Heart left ventricle (tissue), 16 donors: ENCODE measurements around the gene EML6. TPM values are rescaled to one million over a fixed set of nuclear protein-coding genes. Genes with fewer than 3 reads are reported as not detected.

Experiments
- ATAC-seq, 4 donors: fragments of 200-7000 bp; cut with Tn5 transposase; one replicate each; pipeline ENCODE4 v1.9.1; 2020 to 2022; ENCODE audit warnings: moderate library complexity in 4 of 4, mild to moderate bottlenecking in 3 of 4, moderate number of reproducible peaks in 1 of 4
- DNase-seq, 5 donors: peaks; one replicate each; pipeline ENCODE4 v3.0.0-alpha.2; 2020
- H3K27ac ChIP-seq, 12 donors: fragments of 200-600 bp; sonication (generic) in 4 of 12; one replicate each; pipeline versions ENCODE4 v1.5.0 to v1.8.0; 2016 to 2022; ENCODE audit warnings: mild to moderate bottlenecking in 2 of 12
- H3K27me3 ChIP-seq, 9 donors: fragments of 200-600 bp; sonication (generic) in 2 of 9; one replicate each; pipeline versions ENCODE4 v1.5.1 to v1.8.0; 2016 to 2022; ENCODE audit warnings: mild to moderate bottlenecking in 3 of 9
- H3K36me3 ChIP-seq, 9 donors: fragments of 200-600 bp; sonication (generic) in 2 of 9; one replicate each; pipeline versions ENCODE4 v1.5.0 to v1.8.0; 2018 to 2022; ENCODE audit warnings: mild to moderate bottlenecking in 2 of 9
- H3K4me1 ChIP-seq, 12 donors: fragments of 200-600 bp; sonication (generic) in 4 of 12; one replicate each; pipeline versions ENCODE4 v1.5.0 to v1.8.0; 2016 to 2022; ENCODE audit warnings: mild to moderate bottlenecking in 3 of 12
- H3K4me3 ChIP-seq, 12 donors: fragments of 200-600 bp; sonication (generic) in 4 of 12; one replicate each; pipeline versions ENCODE4 v1.5.0 to v1.8.0; 2017 to 2022; ENCODE audit warnings: mild to moderate bottlenecking in 9 of 12, moderate library complexity in 4 of 12
- H3K9me3 ChIP-seq, 12 donors: fragments of 200-600 bp; sonication (generic) in 4 of 12; one replicate each; pipeline versions ENCODE4 v1.5.0 to v1.8.0; 2016 to 2022; ENCODE audit warnings: mild to moderate bottlenecking in 1 of 12
- POLR2A ChIP-seq, 2 donors: fragments of 450-650 bp; IDR thresholded peaks; one replicate each; pipeline ENCODE4 v1.6.1; 2017; ENCODE audit warnings: antibody characterized with exemption in 2 of 2, mild to moderate bottlenecking in 2 of 2, moderate library complexity in 2 of 2
- WGBS, 4 donors: extraction: QIAGEN DNeasy Blood & Tissue Kit in 2 of 4; methylation state at CpG; one replicate each; pipeline versions ENCODE4 v1.1.5 to v1.1.7; 2013 to 2018; 5-methylcytosine and 5-hydroxymethylcytosine counted together
- intact Hi-C, 10 donors: fragments of 100-400 bp; cut with DNase I; formaldehyde crosslinking; loops; one replicate each; pipeline versions ENCODE4 v1.11.1 to v1.14.2; 2022
- polyA plus RNA-seq, 2 donors: library from polyadenylated mRNA; stranded (reverse); fragments of 200-250 nt; gene quantifications; one replicate each; pipeline ENCODE4 v1.2.3, GENCODE V29; 2013
- total RNA-seq, 9 donors: library from RNA; depleted of rRNA in 2 of 9; stranded (reverse); fragments of >200 nt in 2 of 9; fragmentation: NEBNext Ultra II Directional in 3 of 9; extraction: Animal tissue kit (Norgen Biotek cat#: 25700) in 3 of 9; gene quantifications; one replicate each; pipeline versions ENCODE4 v1.1.0 to v1.2.4, GENCODE V29; 2016 to 2023
- TF ChIP-seq, protein P1 (sequence below), 12 donors: fragments of 200-600 bp; sonication (generic) in 4 of 12; IDR thresholded peaks; one replicate each; pipeline versions ENCODE4 v1.5.0 to v1.8.0; 2018 to 2022; ENCODE audit warnings: antibody characterized with exemption in 12 of 12, mild to moderate bottlenecking in 5 of 12
- donor health status: ischemic (EF 13 %, LVEDD 7.1; RV severe dilation, severe dysfunction).
- donor health status: healthy with polysubstance abuse.
- donor health status: DM: no; HTN: yes; CAD: no.
- donor health status: DM: no; HTN: no; CAD: no.
- donor health status: ischemic (EF 25% LVEDD 6.9; RV normal size, moderate dysfunction).
- donor health status: ischemic (EF 25% LVEDD 5.7; RV mildly dilated, moderate dysfunction).
- donor health status: healthy.
- donor health status: DM: yes; HTN: yes; CAD: no.
- donor health status: ischemic (EF 35%, LVEDD 5.7; RV mildly dilated, moderate dysfunction).
- donor health status: nonischemic (EF 11% LVEDD 7.7; RV severe dilation, severe dysfunction).
- donor health status: DM: yes; HTN: yes; CAD: no.
- donor health status: PGD.
- donor health status: ischemic (EF 29% LVEDD 5.4; RV normal size, mild dysfunction).
- donor health status: nonischemic (EF 23%, LVEDD 6.1; RV moderate dilation, normal function).

The EML6 gene
- total and polyA plus RNA-seq, 11 donors: 0.08 to 1.2 (median 0.58) TPM

DNA sequence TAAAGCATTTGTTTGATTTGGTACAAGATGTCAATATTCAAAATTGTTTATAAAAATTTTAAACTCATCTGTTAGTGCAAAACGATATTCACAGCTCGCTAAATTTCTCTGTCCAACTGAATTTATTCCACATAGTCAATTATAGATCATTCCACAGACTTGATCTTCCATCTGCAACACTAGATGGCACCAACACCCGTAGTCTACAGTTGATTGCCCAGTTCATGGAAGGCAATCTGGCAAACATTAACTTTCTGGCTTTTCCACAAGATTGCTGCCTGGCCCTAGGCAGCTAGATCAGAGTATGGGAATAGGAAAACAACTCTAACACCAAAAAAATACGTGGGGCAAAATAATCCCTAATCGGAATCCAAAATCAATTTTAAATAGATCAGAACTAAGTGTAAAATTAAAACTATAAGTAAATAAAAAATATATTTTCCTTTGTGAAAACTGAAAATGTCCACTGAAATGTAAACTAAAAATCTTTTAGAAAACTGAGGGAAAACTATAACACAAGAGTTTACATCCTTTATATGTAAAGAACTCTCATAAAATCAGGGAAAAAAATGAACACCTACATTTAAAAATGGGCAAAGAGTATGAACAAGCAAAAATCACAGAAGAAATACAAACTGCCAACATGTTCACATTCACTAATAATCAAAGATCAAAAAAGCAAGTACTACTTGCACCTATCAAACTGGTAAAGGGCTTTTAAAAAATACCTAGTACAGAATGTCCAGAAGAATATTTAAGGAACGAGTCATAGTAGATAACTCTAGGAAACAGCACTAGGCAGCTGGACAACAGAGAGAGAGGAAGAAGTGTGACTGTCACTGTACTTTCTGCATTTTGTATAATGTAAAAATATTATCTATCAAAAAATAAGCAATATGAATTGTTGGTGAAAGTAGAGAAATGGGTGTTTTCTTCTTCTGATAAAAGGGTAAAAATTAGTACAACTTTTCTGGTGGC, 291.8 kb downstream of the EML6 start:
- no peak overlapping the region for H3K27ac ChIP-seq
- intact Hi-C loops: loop anchor here (1.0 to 10.0 kb wide), 11 partner anchors 32 to 360 kb away; partner anchors contain the start of genes EML6 (in 1 of the 10) and RTN4 (in 1 of the 10)
- peaks cover 0 to 86% (median 42%) of the 10 kb centered on the region in 12 donors for H3K4me1 ChIP-seq

DNA sequence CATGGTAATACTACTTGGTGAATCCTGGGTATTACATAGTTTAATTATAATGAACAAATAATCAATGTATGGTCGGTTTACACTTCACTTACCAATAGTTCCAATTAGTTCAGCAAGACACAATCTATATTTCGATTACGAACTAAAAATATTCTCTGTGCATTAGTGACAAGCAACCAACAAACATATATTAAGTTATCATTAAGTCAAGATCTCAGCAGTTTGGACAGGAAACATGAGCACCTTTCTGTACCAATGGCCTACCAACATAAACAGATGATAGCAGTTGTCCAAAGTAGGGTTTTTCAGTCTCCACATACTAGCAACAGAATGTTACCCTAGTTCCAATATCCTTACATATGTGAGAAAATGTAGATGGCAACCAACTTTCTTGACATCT, 294.0 kb downstream of the EML6 start:
- Histone ChIP-seq H3K9me3 (peaks cover 0 to 23% (median 0%) of the 10 kb centered on the region in 12 donors), H3K27ac (no peak overlapping the region), H3K27me3 (no peaks in the 10 kb centered on the region), H3K36me3 (peaks cover 0 to 4% (median 0%) of the 10 kb centered on the region in 9 donors), H3K4me1 (peaks cover 0 to 86% (median 23%) of the 10 kb centered on the region in 12 donors), H3K4me3 (no peak overlapping the region)
- DNase-seq (no peak), ATAC-seq (no peak)
- intact Hi-C loops: loop anchor here in 5 of 10 donors (2.0 to 10.0 kb wide), 5 partner anchors 35 to 363 kb away; partner anchors contain the start of genes EML6 (in 1 of the 5) and RTN4 (in 1 of the 5)
- WGBS, 4 donors: 94 to 100% (median 95%) methylated on average over 3 of the region's 3 CpGs
- TF ChIP-seq POLR2A (IDR thresholded peaks at IDR 0.05): no peak
- TF ChIP-seq, protein P1, sequence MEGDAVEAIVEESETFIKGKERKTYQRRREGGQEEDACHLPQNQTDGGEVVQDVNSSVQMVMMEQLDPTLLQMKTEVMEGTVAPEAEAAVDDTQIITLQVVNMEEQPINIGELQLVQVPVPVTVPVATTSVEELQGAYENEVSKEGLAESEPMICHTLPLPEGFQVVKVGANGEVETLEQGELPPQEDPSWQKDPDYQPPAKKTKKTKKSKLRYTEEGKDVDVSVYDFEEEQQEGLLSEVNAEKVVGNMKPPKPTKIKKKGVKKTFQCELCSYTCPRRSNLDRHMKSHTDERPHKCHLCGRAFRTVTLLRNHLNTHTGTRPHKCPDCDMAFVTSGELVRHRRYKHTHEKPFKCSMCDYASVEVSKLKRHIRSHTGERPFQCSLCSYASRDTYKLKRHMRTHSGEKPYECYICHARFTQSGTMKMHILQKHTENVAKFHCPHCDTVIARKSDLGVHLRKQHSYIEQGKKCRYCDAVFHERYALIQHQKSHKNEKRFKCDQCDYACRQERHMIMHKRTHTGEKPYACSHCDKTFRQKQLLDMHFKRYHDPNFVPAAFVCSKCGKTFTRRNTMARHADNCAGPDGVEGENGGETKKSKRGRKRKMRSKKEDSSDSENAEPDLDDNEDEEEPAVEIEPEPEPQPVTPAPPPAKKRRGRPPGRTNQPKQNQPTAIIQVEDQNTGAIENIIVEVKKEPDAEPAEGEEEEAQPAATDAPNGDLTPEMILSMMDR (IDR thresholded peaks at IDR 0.05): no peak

More for the DNA sequence above, 291.8 kb downstream of the EML6 start:
- ATAC-seq (peak; percentile 59 to 86 (median 81)), DNase-seq (peak in 3 of 5 donors; percentile 29 to 45 (median 40))
- Histone ChIP-seq H3K36me3 (peaks cover 0 to 4% (median 0%) of the 10 kb centered on the region in 9 donors), H3K4me3 (no peak overlapping the region), H3K9me3 (peaks cover 0 to 18% (median 0%) of the 10 kb centered on the region in 12 donors), H3K27me3 (no peaks in the 10 kb centered on the region)
- TF ChIP-seq, protein P1 (IDR thresholded peaks at IDR 0.05): peak; percentile 44 to 77 (median 64)
- no peak for TF ChIP-seq POLR2A (IDR thresholded peaks at IDR 0.05)
- WGBS, 4 donors: 56 to 74% (median 63%) methylated on average over 6 of the region's 6 CpGs

GRCh38 chr2:55017880-55018279, 294.4 kb downstream of the EML6 start:
- Histone ChIP-seq H3K4me1 (peaks cover 0 to 84% (median 19%) of the 10 kb centered on the region in 12 donors), H3K27ac (peak overlapping the region in 1 of 12 donors; percentile 57), H3K9me3 (peaks cover 0 to 23% (median 0%) of the 10 kb centered on the region in 12 donors), H3K4me3 (no peak overlapping the region), H3K36me3 (peaks cover 0 to 4% (median 0%) of the 10 kb centered on the region in 9 donors), H3K27me3 (no peaks in the 10 kb centered on the region)
- intact Hi-C loops: loop anchor here in 5 of 10 donors (2.0 to 10.0 kb wide), 5 partner anchors 34 to 363 kb away; partner anchors contain the start of genes EML6 (in 1 of the 5) and RTN4 (in 1 of the 5)
- no peak for DNase-seq
- 89 to 95% (median 90%) methylated on average over 3 of the region's 3 CpGs for WGBS, 4 donors
- no peak for ATAC-seq
- TF ChIP-seq POLR2A (IDR thresholded peaks at IDR 0.05): no peak
- TF ChIP-seq, protein P1 (IDR thresholded peaks at IDR 0.05): no peak
